HEK293 (cell line): ENCODE results near the gene PIK3R1.

Source experiments
- REST ChIP-seq: fragments of 450-650 bp; formaldehyde crosslinking; IDR thresholded peaks from 2 replicates; pipeline ENCODE4 v1.5.1; 2016; ENCODE audit warnings: missing biosample characterization, missing genetic modification characterization
- ZSCAN23 ChIP-seq: fragments of 450-650 bp; formaldehyde crosslinking; IDR thresholded peaks from 2 replicates; pipeline ENCODE4 v1.5.1; 2016; ENCODE audit warnings: missing biosample characterization, missing genetic modification characterization
- TF ChIP-seq, protein P1 (sequence below): fragments of 450-650 bp; formaldehyde crosslinking; IDR thresholded peaks from 2 replicates; pipeline ENCODE4 v1.5.1; 2017; ENCODE audit warnings: missing biosample characterization, missing genetic modification characterization
- TF ChIP-seq, protein P2 (sequence below): fragments of 450-650 bp; formaldehyde crosslinking; IDR thresholded peaks from 2 replicates; pipeline ENCODE4 v1.5.1; 2016; ENCODE audit warnings: missing biosample characterization, missing genetic modification characterization

- TF ChIP-seq ZSCAN23 (tag by site-specific recombination) (no peak), REST (tag by site-specific recombination) (no peak)
- TF ChIP-seq, protein P1, sequence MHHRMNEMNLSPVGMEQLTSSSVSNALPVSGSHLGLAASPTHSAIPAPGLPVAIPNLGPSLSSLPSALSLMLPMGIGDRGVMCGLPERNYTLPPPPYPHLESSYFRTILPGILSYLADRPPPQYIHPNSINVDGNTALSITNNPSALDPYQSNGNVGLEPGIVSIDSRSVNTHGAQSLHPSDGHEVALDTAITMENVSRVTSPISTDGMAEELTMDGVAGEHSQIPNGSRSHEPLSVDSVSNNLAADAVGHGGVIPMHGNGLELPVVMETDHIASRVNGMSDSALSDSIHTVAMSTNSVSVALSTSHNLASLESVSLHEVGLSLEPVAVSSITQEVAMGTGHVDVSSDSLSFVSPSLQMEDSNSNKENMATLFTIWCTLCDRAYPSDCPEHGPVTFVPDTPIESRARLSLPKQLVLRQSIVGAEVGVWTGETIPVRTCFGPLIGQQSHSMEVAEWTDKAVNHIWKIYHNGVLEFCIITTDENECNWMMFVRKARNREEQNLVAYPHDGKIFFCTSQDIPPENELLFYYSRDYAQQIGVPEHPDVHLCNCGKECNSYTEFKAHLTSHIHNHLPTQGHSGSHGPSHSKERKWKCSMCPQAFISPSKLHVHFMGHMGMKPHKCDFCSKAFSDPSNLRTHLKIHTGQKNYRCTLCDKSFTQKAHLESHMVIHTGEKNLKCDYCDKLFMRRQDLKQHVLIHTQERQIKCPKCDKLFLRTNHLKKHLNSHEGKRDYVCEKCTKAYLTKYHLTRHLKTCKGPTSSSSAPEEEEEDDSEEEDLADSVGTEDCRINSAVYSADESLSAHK: no peak
- TF ChIP-seq, protein P2, sequence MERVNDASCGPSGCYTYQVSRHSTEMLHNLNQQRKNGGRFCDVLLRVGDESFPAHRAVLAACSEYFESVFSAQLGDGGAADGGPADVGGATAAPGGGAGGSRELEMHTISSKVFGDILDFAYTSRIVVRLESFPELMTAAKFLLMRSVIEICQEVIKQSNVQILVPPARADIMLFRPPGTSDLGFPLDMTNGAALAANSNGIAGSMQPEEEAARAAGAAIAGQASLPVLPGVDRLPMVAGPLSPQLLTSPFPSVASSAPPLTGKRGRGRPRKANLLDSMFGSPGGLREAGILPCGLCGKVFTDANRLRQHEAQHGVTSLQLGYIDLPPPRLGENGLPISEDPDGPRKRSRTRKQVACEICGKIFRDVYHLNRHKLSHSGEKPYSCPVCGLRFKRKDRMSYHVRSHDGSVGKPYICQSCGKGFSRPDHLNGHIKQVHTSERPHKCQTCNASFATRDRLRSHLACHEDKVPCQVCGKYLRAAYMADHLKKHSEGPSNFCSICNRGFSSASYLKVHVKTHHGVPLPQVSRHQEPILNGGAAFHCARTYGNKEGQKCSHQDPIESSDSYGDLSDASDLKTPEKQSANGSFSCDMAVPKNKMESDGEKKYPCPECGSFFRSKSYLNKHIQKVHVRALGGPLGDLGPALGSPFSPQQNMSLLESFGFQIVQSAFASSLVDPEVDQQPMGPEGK (tag by site-specific recombination): no peak
These were observed 24.3 kb upstream of the PIK3R1 start for GRCh38 chr5:68191083-68191791.
